Left ventricle myocardium inferior (tissue), 1 donor: Measurements from ENCODE around the gene CPNE5. TPM values are rescaled to one million over a fixed set of nuclear protein-coding genes. Genes with fewer than 3 reads are reported as not detected.

Experiments
- DNase-seq: peaks from one replicate; pipeline ENCODE4 v3.0.0-alpha.2; 2020
- H3K27ac ChIP-seq: fragments of 200-600 bp; replicated peaks from 2 replicates; pipeline ENCODE4 v1.8.0; 2021
- H3K27me3 ChIP-seq: fragments of 200-600 bp; 2 replicates; pipeline ENCODE4 v1.8.0; 2021; ENCODE audit warnings: low read depth
- H3K36me3 ChIP-seq: fragments of 200-600 bp; 2 replicates; pipeline ENCODE4 v1.8.0; 2021
- H3K4me1 ChIP-seq: fragments of 200-600 bp; 2 replicates; pipeline ENCODE4 v1.8.0; 2021
- H3K4me3 ChIP-seq: fragments of 200-600 bp; 2 replicates; pipeline ENCODE4 v1.8.0; 2021; ENCODE audit warnings: mild to moderate bottlenecking, moderate library complexity
- H3K9me3 ChIP-seq: fragments of 200-600 bp; replicated peaks from 2 replicates; pipeline ENCODE4 v1.8.0; 2021
- CTCF ChIP-seq: fragments of 200-600 bp; IDR thresholded peaks from 2 replicates; pipeline ENCODE4 v1.8.0; 2021; ENCODE audit warnings: antibody characterized with exemption, mild to moderate bottlenecking, borderline replicate concordance
- intact Hi-C: fragments of 100-400 bp; cut with micrococcal nuclease; formaldehyde crosslinking; loops from one replicate; pipeline ENCODE4 v1.11.0; 2022
- total RNA-seq: library from RNA; stranded (reverse); fragmentation: NEBNext Ultra II Directional; extraction: Animal tissue kit (Norgen Biotek cat#: 25700); gene quantifications from one replicate; pipeline ENCODE4 v1.2.1, GENCODE V29; 2021
- donor health status: DM: no; HTN: yes; CAD: no; lungs with severe emphysema.

Gene CPNE5
- total RNA-seq, 1 donor from 2014 or later: 26.5 TPM

- no peak overlapping the region for H3K27ac ChIP-seq
- DNase-seq: no peak
- H3K27me3 ChIP-seq: no peaks in the 10 kb centered on the region
- intact Hi-C loops: no loop called here
- no peaks in the 10 kb centered on the region for H3K9me3 ChIP-seq
- no peaks in the 10 kb centered on the region for H3K36me3 ChIP-seq
- no peak for TF ChIP-seq CTCF
- peaks cover 8% of the 10 kb centered on the region for H3K4me1 ChIP-seq
- H3K4me3 ChIP-seq: no peak overlapping the region
These were observed 30.1 kb downstream of the CPNE5 start for GRCh38 chr6:36809156-36809555.

- no peak overlapping the region for H3K27ac ChIP-seq
- H3K4me1 ChIP-seq: peaks cover 8% of the 10 kb centered on the region
- H3K36me3 ChIP-seq: no peaks in the 10 kb centered on the region
- no peak overlapping the region for H3K4me3 ChIP-seq
- TF ChIP-seq CTCF: no peak
- H3K27me3 ChIP-seq: no peaks in the 10 kb centered on the region
- DNase-seq: no peak
- H3K9me3 ChIP-seq: no peaks in the 10 kb centered on the region
- intact Hi-C loops: no loop called here
These were observed 30.6 kb downstream of the CPNE5 start for GRCh38 chr6:36808634-36809033.

- no peak for DNase-seq
- no peak overlapping the region for H3K4me3 ChIP-seq
- H3K9me3 ChIP-seq: no peaks in the 10 kb centered on the region
- no peaks in the 10 kb centered on the region for H3K36me3 ChIP-seq
- peaks cover 8% of the 10 kb centered on the region for H3K4me1 ChIP-seq
- no peaks in the 10 kb centered on the region for H3K27me3 ChIP-seq
- no peak for TF ChIP-seq CTCF
- no peak overlapping the region for H3K27ac ChIP-seq
- intact Hi-C loops: no loop called here
These were observed 31.5 kb downstream of the CPNE5 start for GRCh38 chr6:36807750-36808149.

- no peak for TF ChIP-seq CTCF
- Histone ChIP-seq H3K9me3 (no peaks in the 10 kb centered on the region), H3K4me1 (peaks cover 8% of the 10 kb centered on the region), H3K27me3 (no peaks in the 10 kb centered on the region), H3K4me3 (no peak overlapping the region), H3K27ac (no peak overlapping the region), H3K36me3 (no peaks in the 10 kb centered on the region)
- intact Hi-C loops: no loop called here
- DNase-seq: no peak
These were observed 32.1 kb downstream of the CPNE5 start for GRCh38 chr6:36807143-36807542.

- intact Hi-C loops: no loop called here
- no peaks in the 10 kb centered on the region for H3K27me3 ChIP-seq
These were observed 33.3 kb downstream of the CPNE5 start for GRCh38 chr6:36805917-36806316.

More at GRCh38 chr6:36805917-36806316, 33.3 kb downstream of the CPNE5 start:
- H3K4me3 ChIP-seq: no peak overlapping the region
- no peak for DNase-seq
- H3K9me3 ChIP-seq: no peaks in the 10 kb centered on the region
- peaks cover 7% of the 10 kb centered on the region for H3K4me1 ChIP-seq
- no peak for TF ChIP-seq CTCF
- no peaks in the 10 kb centered on the region for H3K36me3 ChIP-seq
- H3K27ac ChIP-seq: no peak overlapping the region
